ENCODE data around the gene ARHGAP26.

Gene ARHGAP26

DNA sequence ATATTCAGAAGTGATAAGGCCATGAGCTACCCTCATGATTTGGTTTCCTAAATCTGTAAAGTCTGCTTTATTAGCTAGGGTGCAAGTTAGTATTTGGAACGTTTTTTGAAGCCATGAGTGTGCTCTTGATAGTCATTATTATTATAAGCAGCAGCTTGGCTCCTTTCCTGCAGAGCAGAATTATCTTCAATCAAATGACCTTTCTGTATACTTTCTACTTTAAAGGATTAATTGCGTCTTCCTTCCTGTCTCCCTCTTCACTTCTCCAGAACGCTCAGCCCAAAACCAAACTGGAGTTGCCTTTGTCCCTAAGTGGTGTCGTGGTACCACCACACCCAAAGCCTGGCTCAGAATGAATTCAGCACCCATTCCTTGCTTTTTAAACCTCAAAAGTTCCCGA lies 211.3 kb downstream of the ARHGAP26 start:
- TF ChIP-seq, protein P1, sequence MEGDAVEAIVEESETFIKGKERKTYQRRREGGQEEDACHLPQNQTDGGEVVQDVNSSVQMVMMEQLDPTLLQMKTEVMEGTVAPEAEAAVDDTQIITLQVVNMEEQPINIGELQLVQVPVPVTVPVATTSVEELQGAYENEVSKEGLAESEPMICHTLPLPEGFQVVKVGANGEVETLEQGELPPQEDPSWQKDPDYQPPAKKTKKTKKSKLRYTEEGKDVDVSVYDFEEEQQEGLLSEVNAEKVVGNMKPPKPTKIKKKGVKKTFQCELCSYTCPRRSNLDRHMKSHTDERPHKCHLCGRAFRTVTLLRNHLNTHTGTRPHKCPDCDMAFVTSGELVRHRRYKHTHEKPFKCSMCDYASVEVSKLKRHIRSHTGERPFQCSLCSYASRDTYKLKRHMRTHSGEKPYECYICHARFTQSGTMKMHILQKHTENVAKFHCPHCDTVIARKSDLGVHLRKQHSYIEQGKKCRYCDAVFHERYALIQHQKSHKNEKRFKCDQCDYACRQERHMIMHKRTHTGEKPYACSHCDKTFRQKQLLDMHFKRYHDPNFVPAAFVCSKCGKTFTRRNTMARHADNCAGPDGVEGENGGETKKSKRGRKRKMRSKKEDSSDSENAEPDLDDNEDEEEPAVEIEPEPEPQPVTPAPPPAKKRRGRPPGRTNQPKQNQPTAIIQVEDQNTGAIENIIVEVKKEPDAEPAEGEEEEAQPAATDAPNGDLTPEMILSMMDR (IDR thresholded peaks at IDR 0.05): no peak

GRCh38 chr5:142981886-142982820 lies 212.0 kb downstream of the ARHGAP26 start:
- TF ChIP-seq, protein P1 (IDR thresholded peaks at IDR 0.05): no peak

DNA sequence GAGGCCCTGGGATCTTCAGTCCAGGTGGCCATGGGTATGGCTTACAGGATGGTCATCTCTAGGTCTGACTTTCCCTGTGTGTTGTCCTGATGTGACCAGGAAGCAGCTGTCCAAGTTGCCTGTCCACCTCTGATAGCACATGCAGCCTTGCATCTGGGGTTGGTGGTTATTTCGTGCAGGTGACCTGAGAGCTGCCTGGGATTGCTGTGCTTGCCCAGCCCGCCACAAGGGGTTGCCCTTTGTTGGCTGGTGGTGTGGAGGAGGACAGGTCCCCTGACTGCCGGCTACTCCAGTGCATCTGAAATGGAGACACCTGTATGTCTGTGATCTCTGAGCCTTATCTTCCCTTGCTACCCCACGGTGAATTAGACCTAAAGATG lies 212.6 kb downstream of the ARHGAP26 start:
- TF ChIP-seq, protein P1 (IDR thresholded peaks at IDR 0.05): no peak

DNA sequence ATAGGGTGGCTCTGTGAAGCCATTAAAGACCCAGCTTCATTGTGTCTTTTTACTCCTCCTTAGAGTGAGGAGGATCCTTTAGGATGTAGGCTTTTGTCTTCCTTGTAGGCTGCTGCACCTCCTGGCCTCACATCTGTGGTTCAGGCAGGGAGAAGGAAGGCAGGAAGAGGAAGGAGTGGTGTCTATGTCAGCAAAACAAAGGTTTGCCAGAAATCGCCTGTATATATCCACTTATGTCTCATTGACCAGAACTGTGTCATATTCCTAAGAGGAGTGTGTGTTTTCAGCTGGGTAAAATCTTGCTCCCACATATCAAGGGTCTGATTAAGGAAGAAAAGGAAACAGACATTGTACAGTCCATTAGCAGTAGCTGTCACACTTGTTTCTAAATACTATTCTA lies 213.8 kb downstream of the ARHGAP26 start:
- TF ChIP-seq, protein P1 (IDR thresholded peaks at IDR 0.05): no peak

DNA sequence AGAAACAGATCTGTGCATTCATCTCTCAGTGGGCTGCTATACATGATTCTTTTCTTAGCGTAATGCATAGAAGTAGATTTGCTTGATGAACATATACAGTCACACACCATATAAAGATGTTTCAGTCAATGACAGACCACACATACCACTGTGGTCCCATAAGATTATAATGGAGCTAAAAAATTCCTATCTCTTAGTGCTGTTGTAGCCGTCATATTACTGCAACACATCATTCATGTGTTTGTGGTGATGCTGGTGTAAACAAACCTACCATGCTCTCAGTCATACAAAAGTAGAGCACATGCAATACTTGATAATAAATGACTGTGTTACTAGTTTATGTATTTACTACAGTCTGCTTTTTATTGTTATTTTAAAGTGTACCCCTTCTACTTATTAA lies 214.3 kb downstream of the ARHGAP26 start:
- TF ChIP-seq, protein P1 (IDR thresholded peaks at IDR 0.05): no peak

- TF ChIP-seq, protein P1 (IDR thresholded peaks at IDR 0.05): no peak
These were observed 224.0 kb downstream of the ARHGAP26 start for GRCh38 chr5:142994218-142994617.

- TF ChIP-seq, protein P1 (IDR thresholded peaks at IDR 0.05): no peak
These were observed 227.4 kb downstream of the ARHGAP26 start for GRCh38 chr5:142997591-142997990.
